ENCODE data around the gene CD2AP.

- TF ChIP-seq CTCF (conservative IDR thresholded peaks at IDR 0.05; ENCODE audit: low read depth, low read length) (no peak), EZH2 (IDR thresholded peaks at IDR 0.05; ENCODE audit: borderline replicate concordance, low read depth, low read length, poor library complexity, severe bottlenecking) (no peak)
These were observed 25.3 kb downstream of the CD2AP start for GRCh38 chr6:47502920-47503319.

Data from A673 (cell line).